K562 (cell line): ENCODE results near the gene ELMO1. TPM values are rescaled to one million over a fixed set of nuclear protein-coding genes. Genes with fewer than 3 reads are reported as not detected.

ENCODE experiments used
- ATAC-seq: fragments of 200-7000 bp; cut with Tn5 transposase; 3 replicates; pipeline ENCODE4 v1.9.1; 2020; ENCODE audit warnings: moderate library complexity
- BruUV-seq: library from RNA; stranded (reverse); fragments of 400-500 nt; replicated peaks from 2 replicates; lab custom pipeline; 2021; lab: Mats Ljungman, UMichigan
- CTCF ChIA-PET: fragments of 300-600 bp; formaldehyde crosslinking; extraction: SDS; loops from one replicate; lab custom pipeline; 2021; ENCODE audit warnings: low intra/inter-chr PET ratio; lab: Yijun Ruan, JAX
- POLR2A ChIA-PET: fragments of 300-600, 350-650 bp; sonication (Branson Sonifier 250); formaldehyde crosslinking; extraction: SDS; loops from one replicate; lab custom pipeline; 2021; ENCODE audit warnings: antibody characterized with exemption, inconsistent platforms; lab: Yijun Ruan, JAX
- DNase-seq, 4 experiments: peaks; one replicate each; pipeline versions ENCODE4 v3.0.0 to v3.0.0-alpha.2; 2011 to 2018; ENCODE audit warnings: low spot score in 3 of 4, mixed read lengths in 3 of 4; ENCODE audit errors: extremely low read depth in 1 of 4
- FAIRE-seq: peaks from 2 replicates; lab custom pipeline; 2011; peaks lifted over from hg19 to GRCh38; lab: Jason Lieb, UNC
- H2AFZ ChIP-seq: 2 replicates; pipeline ENCODE4 v1.6.0; 2011; ENCODE audit warnings: low read depth, low read length, control low read depth, inconsistent platforms
- H3K27ac ChIP-seq: fragments of 200-600 bp; 3 replicates; pipeline ENCODE4 v1.8.0; 2011; ENCODE audit warnings: low read depth, mild to moderate bottlenecking, control low read depth, inconsistent platforms, low read length, moderate library complexity, mixed read lengths; ENCODE audit errors: extremely low read depth
- H3K27me3 ChIP-seq, 2 experiments: fragments of 300-600 bp in 1 of 2; 2 replicates in 1 of 2; 3 replicates in 1 of 2; pipeline versions ENCODE4 v1.6.0 to v1.8.0; 2011; ENCODE audit warnings: inconsistent platforms in 2 of 2, low read length in 2 of 2, mild to moderate bottlenecking in 1 of 2, mixed read lengths in 1 of 2, moderate library complexity in 1 of 2; ENCODE audit not compliant: control insufficient read depth in 2 of 2, insufficient read depth in 2 of 2
- H3K36me3 ChIP-seq: fragments of 300-600 bp; 3 replicates; pipeline ENCODE4 v1.8.0; 2011; ENCODE audit warnings: mild to moderate bottlenecking, low read length, inconsistent platforms; ENCODE audit not compliant: control insufficient read depth, insufficient read depth
- H3K4me1 ChIP-seq, 2 experiments: fragments of 200-600 bp in 1 of 2; replicated peaks in 1 of 2; 2 replicates in 1 of 2; 3 replicates in 1 of 2; pipeline versions ENCODE4 v1.5.1 to v1.8.0; 2011; ENCODE audit warnings: inconsistent platforms in 2 of 2, low read length in 2 of 2, mild to moderate bottlenecking in 1 of 2, mixed read lengths in 1 of 2, moderate library complexity in 1 of 2; ENCODE audit not compliant: control insufficient read depth in 2 of 2, insufficient read depth in 2 of 2
- H3K4me2 ChIP-seq: 2 replicates; pipeline ENCODE4 v1.6.1; 2011; ENCODE audit warnings: low read length, control low read depth, inconsistent platforms, mixed read lengths; ENCODE audit not compliant: insufficient read depth
- H3K4me3 ChIP-seq: fragments of 200-600 bp; sonication (generic), shearing (Covaris generic); 2 replicates; pipeline ENCODE4 v1.5.1; 2016; ENCODE audit warnings: control low read depth, inconsistent platforms
- H3K79me2 ChIP-seq: fragments of 200-600 bp; 3 replicates; pipeline ENCODE4 v1.8.0; 2011; ENCODE audit warnings: low read length, inconsistent platforms; ENCODE audit not compliant: control insufficient read depth, insufficient read depth
- H3K9ac ChIP-seq, 2 experiments: 2 replicates each; pipeline versions ENCODE4 v1.6.0 to v1.6.1; 2011; ENCODE audit warnings: low read depth in 2 of 2, low read length in 2 of 2, control low read depth in 1 of 2, inconsistent platforms in 1 of 2, mild to moderate bottlenecking in 1 of 2, mixed read lengths in 1 of 2; ENCODE audit not compliant: insufficient read depth in 1 of 2
- H3K9me1 ChIP-seq: one replicate; pipeline ENCODE4 v1.6.0; 2011; ENCODE audit warnings: inconsistent platforms, mild to moderate bottlenecking, low read length, moderate library complexity; ENCODE audit not compliant: control insufficient read depth, insufficient read depth
- H3K9me3 ChIP-seq: replicated peaks from 2 replicates; pipeline ENCODE4 v1.5.1; 2011; ENCODE audit warnings: low read depth, low read length, inconsistent platforms; ENCODE audit not compliant: control insufficient read depth, insufficient read depth
- H4K20me1 ChIP-seq: replicated peaks from 2 replicates; pipeline ENCODE4 v1.6.1; 2011; ENCODE audit warnings: low read length, inconsistent platforms, mixed read lengths; ENCODE audit not compliant: control insufficient read depth, insufficient read depth
- BDP1 ChIP-seq: IDR thresholded peaks from 3 replicates; pipeline ENCODE4 v1.6.1; 2011; ENCODE audit not compliant: insufficient read length, insufficient read depth
- CHAMP1 ChIP-seq: fragments of 450-650 bp; IDR thresholded peaks from 2 replicates; pipeline ENCODE4 v1.6.1; 2016; ENCODE audit warnings: mild to moderate bottlenecking
- FOXJ2 ChIP-seq: fragments of 200-800 bp; sonication (Bioruptor generic); IDR thresholded peaks from 2 replicates; pipeline ENCODE4 v1.6.1; 2016; ENCODE audit warnings: missing genetic modification characterization, missing compliant biosample characterization
- IFI16 ChIP-seq: fragments of 250-450 bp; sonication (Bioruptor Pico); IDR thresholded peaks from 2 replicates; pipeline ENCODE4 v2.1.2; 2022; ENCODE audit warnings: mild to moderate bottlenecking, inconsistent platforms
- NCOA4 ChIP-seq: fragments of 450-650 bp; IDR thresholded peaks from 2 replicates; pipeline ENCODE4 v1.6.1; 2018; ENCODE audit warnings: mild to moderate bottlenecking; ENCODE audit not compliant: partially characterized antibody
- NFE2L1 ChIP-seq: fragments of 450-650 bp; IDR thresholded peaks from 2 replicates; pipeline ENCODE4 v1.6.1; 2016; ENCODE audit warnings: missing genetic modification characterization, low read depth, mild to moderate bottlenecking, missing compliant biosample characterization, moderate library complexity, borderline replicate concordance
- POLR2AphosphoS5 ChIP-seq: IDR thresholded peaks from 2 replicates; pipeline ENCODE4 v1.6.1; 2011; ENCODE audit warnings: mild to moderate bottlenecking, low read depth, low read length, moderate library complexity; ENCODE audit not compliant: control insufficient read depth, insufficient read depth
- SRSF3 ChIP-seq: fragments of 200-400 bp; formaldehyde crosslinking; IDR thresholded peaks from 2 replicates; pipeline ENCODE4 v1.6.1; 2016; ENCODE audit warnings: mild to moderate bottlenecking, low read length, moderate library complexity; ENCODE audit not compliant: insufficient read depth
- TCFL5 ChIP-seq: fragments of 250-450 bp; sonication (Bioruptor Pico); conservative IDR thresholded peaks from 2 replicates; pipeline ENCODE4 v1.6.1; 2021; ENCODE audit warnings: mild to moderate bottlenecking, moderate library complexity, matching md5 sums
- ZFPM2 ChIP-seq: fragments of 250-450 bp; sonication (Bioruptor Pico); IDR thresholded peaks from 2 replicates; pipeline ENCODE4 v1.5.1; 2022; ENCODE audit warnings: mild to moderate bottlenecking
- ZNF449 ChIP-seq: fragments of 250-450 bp; sonication (Bioruptor Pico); IDR thresholded peaks from 2 replicates; pipeline ENCODE4 v1.8.0; 2022; ENCODE audit warnings: moderate library complexity, mild to moderate bottlenecking, inconsistent platforms
- ZNF75A ChIP-seq: fragments of 450-650 bp; formaldehyde crosslinking; IDR thresholded peaks from 2 replicates; pipeline ENCODE4 v1.4.0; 2020; ENCODE audit warnings: mild to moderate bottlenecking
- WGBS: fragments of 100-300 bp; shearing (Covaris generic); methylation state at CpG from one replicate; pipeline ENCODE4 v1.1.6; 2016; ENCODE audit warnings: low coverage, mixed read lengths; ENCODE audit not compliant: insufficient coverage; ENCODE audit errors: missing lambda C conversion rate; 5-methylcytosine and 5-hydroxymethylcytosine counted together
- in situ Hi-C: fragments of 300-500 bp; cut with MboI; formaldehyde crosslinking; loops from 4 replicates; pipeline ENCODE4 v1.15.0; 2018; ENCODE audit warnings: inconsistent platforms, mixed read lengths
- intact Hi-C: fragments of 100-400 bp; cut with micrococcal nuclease; formaldehyde crosslinking; loops from 2 replicates; pipeline ENCODE4 v1.14.2; 2022
- polyA plus RNA-seq, 8 experiments: library from polyadenylated mRNA; depleted of rRNA in 4 of 8; stranded (reverse) in 5 of 8; unstranded in 3 of 8; fragments of >200 nt; fragmentation: Nextera tagmentation in 2 of 8; fragmentation: Illumina TruSeq in 1 of 8; extraction: Ambion mirVana in 2 of 8; extraction: Trizol in 1 of 8; gene quantifications; 2 replicates each; pipeline versions ENCODE4 v1.2.1 to v1.2.3, GENCODE V29; 2011 to 2014; ENCODE audit warnings: inconsistent platforms in 1 of 8, missing spikeins in 1 of 8
- total RNA-seq, 7 experiments: library from RNA; depleted of rRNA in 6 of 7; stranded (reverse); fragments of >200 nt in 6 of 7; fragmentation: Illumina TruSeq in 2 of 7; extraction: Trizol in 2 of 7; gene quantifications; 2 replicates each; pipeline versions ENCODE4 v1.2.1 to v1.2.3, GENCODE V29; 2011 to 2021; ENCODE audit warnings: low replicate concordance in 1 of 7

Gene ELMO1
- total and polyA plus RNA-seq, 9 of the 15 experiments (the other 6 are each of a cell fraction or from before 2014, with no cell fraction given), result 0.36 to 7.2 (median 3.6) TPM

DNA sequence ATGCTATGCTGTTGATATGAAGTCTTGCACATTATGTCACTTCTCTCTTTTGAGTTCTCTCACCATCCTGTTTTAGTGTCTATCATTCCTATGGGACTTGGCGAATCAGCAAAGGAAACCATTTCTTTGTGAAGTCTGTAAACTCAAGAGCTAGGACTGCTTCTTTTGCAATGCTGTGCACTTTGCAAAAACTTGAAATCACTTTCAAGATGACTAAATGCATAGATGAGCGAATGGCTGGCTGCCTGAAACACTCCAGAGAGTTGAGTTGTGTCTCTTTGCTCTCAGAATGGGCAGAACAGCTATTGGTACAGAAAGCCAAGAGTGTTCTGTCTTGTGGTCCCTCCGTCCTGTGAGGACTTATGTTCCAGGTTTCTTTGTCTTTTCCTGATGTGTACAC, 18.3 kb upstream of the ELMO1 start:
- Histone ChIP-seq H4K20me1 (no peaks in the 10 kb centered on the region), H3K4me1 (no peaks in the 10 kb centered on the region), H3K4me3 (no peak overlapping the region), H3K27me3 (no peaks in the 10 kb centered on the region), H3K79me2 (no peaks in the 10 kb centered on the region), H2AFZ (no peak overlapping the region), H3K9me1 (no peaks in the 10 kb centered on the region), H3K36me3 (no peaks in the 10 kb centered on the region), H3K27ac (no peak overlapping the region), H3K4me2 (no peak overlapping the region), H3K9ac (no peak overlapping the region), H3K9me3 (no peaks in the 10 kb centered on the region; the same call in 1 of the 2 replicates)
- no peak for FAIRE-seq
- ChIA-PET POLR2A (interaction anchor here (0.8 kb wide), 1 partner anchor 133 kb away, joined by 3 read pairs; no protein-coding TSS in a partner anchor), CTCF (no interaction called here)
- no peak for TF ChIP-seq ZFPM2 (CRISPR knock-in tag)
- no peak for TF ChIP-seq POLR2AphosphoS5
- TF ChIP-seq SRSF3, result no peak
- TF ChIP-seq NCOA4, result no peak
- TF ChIP-seq BDP1, result no peak
- TF ChIP-seq ZNF75A (CRISPR knock-in tag), result no peak
- no peak for TF ChIP-seq TCFL5
- no peak for TF ChIP-seq FOXJ2 (tag)
- no peak for TF ChIP-seq CHAMP1
- no peak for TF ChIP-seq IFI16
- TF ChIP-seq ZNF449 (CRISPR knock-in tag), result no peak
- TF ChIP-seq NFE2L1, result no peak
- intact Hi-C loops (no loop called here), in situ Hi-C loops (no loop called here)
- ATAC-seq, result no peak
- DNase-seq, result no peak
- no TSS peak for BruUV-seq
- 0% methylated on average over 3 of the region's 3 CpGs for WGBS
